Measurements from ENCODE around the gene ANTXR1. TPM values are rescaled to one million over a fixed set of nuclear protein-coding genes. Genes with fewer than 3 reads are reported as not detected.

ANTXR1 gene
- total RNA-seq, 1 experiment from 2014 or later, result 33.1 TPM

- intact Hi-C loops (cut with micrococcal nuclease), result no loop called here
- BruUV-seq (replicated peaks), result no TSS peak
These were observed 198.1 kb downstream of the ANTXR1 start for GRCh38 chr2:69211048-69211447.

DNA sequence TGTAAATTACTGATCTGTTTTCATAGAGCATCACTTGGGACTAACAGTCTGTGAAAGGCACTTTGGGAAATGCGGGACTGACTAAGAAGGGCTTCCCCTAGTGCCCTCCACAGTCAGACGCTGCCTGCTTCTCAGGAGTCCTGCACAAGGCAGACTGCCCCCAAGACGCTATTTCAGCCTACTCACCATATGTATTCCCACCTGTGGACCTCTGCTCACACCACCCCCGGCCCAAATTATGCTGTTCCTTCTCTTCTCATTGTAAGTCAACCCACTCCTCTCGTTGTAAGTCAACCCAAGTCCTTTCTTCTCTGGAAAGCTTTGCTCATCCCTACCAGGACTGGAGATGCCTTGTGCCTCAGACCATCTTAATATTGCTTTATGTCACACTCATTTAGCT is 198.7 kb downstream of the ANTXR1 start:
- intact Hi-C loops (cut with micrococcal nuclease), result no loop called here
- Mint-ChIP-seq H3K4me1 (ENCODE audit: insufficient read depth, unreplicated experiment) (peaks cover 9% of the 10 kb centered on the region), H3K27me3 (ENCODE audit: insufficient read depth, unreplicated experiment) (no peaks in the 10 kb centered on the region), H3K36me3 (ENCODE audit: insufficient read depth, unreplicated experiment) (no peaks in the 10 kb centered on the region), H3K9me3 (ENCODE audit: unreplicated experiment) (no peaks in the 10 kb centered on the region), H3K4me3 (ENCODE audit: unreplicated experiment) (no peak overlapping the region), H3K27ac (ENCODE audit: low read depth, unreplicated experiment) (no peak overlapping the region)
- no peak for DNase-seq (ENCODE audit: unreplicated experiment)
- POLR2A ChIA-PET, result no interaction called here
- CTCF ChIA-PET, result no interaction called here
- no peak for TF ChIP-seq CTCF (IDR thresholded peaks at IDR 0.05; ENCODE audit: unreplicated experiment)
- BruUV-seq (replicated peaks), result no TSS peak

More at GRCh38 chr2:69211048-69211447, 198.1 kb downstream of the ANTXR1 start:
- ChIA-PET CTCF (no interaction called here), POLR2A (no interaction called here)
- no peak for DNase-seq (ENCODE audit: unreplicated experiment)
- Mint-ChIP-seq H3K27me3 (ENCODE audit: insufficient read depth, unreplicated experiment) (no peaks in the 10 kb centered on the region), H3K9me3 (ENCODE audit: unreplicated experiment) (no peaks in the 10 kb centered on the region), H3K36me3 (ENCODE audit: insufficient read depth, unreplicated experiment) (peaks cover 6% of the 10 kb centered on the region), H3K27ac (ENCODE audit: low read depth, unreplicated experiment) (no peak overlapping the region), H3K4me3 (ENCODE audit: unreplicated experiment) (no peak overlapping the region), H3K4me1 (ENCODE audit: insufficient read depth, unreplicated experiment) (peaks cover 9% of the 10 kb centered on the region)
- TF ChIP-seq CTCF (IDR thresholded peaks at IDR 0.05; ENCODE audit: unreplicated experiment), result no peak

- CTCF ChIA-PET, result interaction anchor here (0.6 kb wide), 1 partner anchor 1859 kb away, joined by 3 read pairs; no protein-coding TSS in a partner anchor
- peaks cover 9% of the 10 kb centered on the region for H3K4me1 Mint-ChIP-seq (ENCODE audit: insufficient read depth, unreplicated experiment)
- H3K27ac Mint-ChIP-seq (ENCODE audit: low read depth, unreplicated experiment), result no peak overlapping the region
- intact Hi-C loops (cut with micrococcal nuclease), result no loop called here
- no peak for DNase-seq (ENCODE audit: unreplicated experiment)
- no peaks in the 10 kb centered on the region for H3K36me3 Mint-ChIP-seq (ENCODE audit: insufficient read depth, unreplicated experiment)
- POLR2A ChIA-PET, result interaction anchor here (1.4 kb wide), 1 partner anchor 14 kb away, joined by 3 read pairs; no protein-coding TSS in a partner anchor
- H3K4me3 Mint-ChIP-seq (ENCODE audit: unreplicated experiment), result no peak overlapping the region
- no peaks in the 10 kb centered on the region for H3K27me3 Mint-ChIP-seq (ENCODE audit: insufficient read depth, unreplicated experiment)
- BruUV-seq (replicated peaks), result no TSS peak
- no peaks in the 10 kb centered on the region for H3K9me3 Mint-ChIP-seq (ENCODE audit: unreplicated experiment)
- no peak for TF ChIP-seq CTCF (IDR thresholded peaks at IDR 0.05; ENCODE audit: unreplicated experiment)
These were observed 199.5 kb downstream of the ANTXR1 start for GRCh38 chr2:69212238-69213028.

- TF ChIP-seq CTCF (IDR thresholded peaks at IDR 0.05; ENCODE audit: unreplicated experiment), result no peak
- Mint-ChIP-seq H3K27ac (ENCODE audit: low read depth, unreplicated experiment) (no peak overlapping the region), H3K4me1 (ENCODE audit: insufficient read depth, unreplicated experiment) (peaks cover 9% of the 10 kb centered on the region), H3K9me3 (ENCODE audit: unreplicated experiment) (no peaks in the 10 kb centered on the region), H3K4me3 (ENCODE audit: unreplicated experiment) (no peak overlapping the region), H3K36me3 (ENCODE audit: insufficient read depth, unreplicated experiment) (no peaks in the 10 kb centered on the region), H3K27me3 (ENCODE audit: insufficient read depth, unreplicated experiment) (no peaks in the 10 kb centered on the region)
- ChIA-PET POLR2A (interaction anchor here (1.4 kb wide), 1 partner anchor 13 kb away, joined by 3 read pairs; no protein-coding TSS in a partner anchor), CTCF (no interaction called here)
- no TSS peak for BruUV-seq (replicated peaks)
- intact Hi-C loops (cut with micrococcal nuclease), result no loop called here
- DNase-seq (ENCODE audit: unreplicated experiment), result no peak
These were observed 200.2 kb downstream of the ANTXR1 start for GRCh38 chr2:69213201-69213600.
